Stimulated activated effector memory CD8-positive, alpha-beta T cell treated with anti-CD3 and anti-CD28 coated beads, Interleukin-12 subunit alpha, Interleukin-12 subunit beta, amount 100 ng/mL, for 72 hours (primary cell): Measurements from ENCODE around the gene ITIH3.
A peak's percentile ranks its signal among the peaks of the same experiment; 100 is the strongest.

ENCODE experiments used
- ATAC-seq: fragments of 150-1000 bp; cut with Tn5 transposase; 2 replicates; pipeline ENCODE4 v1.10.0; 2021
- DNase-seq, 2 donors: peaks; one replicate each; pipeline ENCODE4 v3.0.0; 2021 to 2022; ENCODE audit warnings: low spot score in 2 of 2
- H3K27ac Mint-ChIP-seq: one replicate; pipeline ENCODE4 v1.8.0; 2022; ENCODE audit warnings: mild to moderate bottlenecking, mixed read lengths
- H3K36me3 Mint-ChIP-seq: one replicate; pipeline ENCODE4 v1.8.0; 2022; ENCODE audit warnings: mild to moderate bottlenecking, mixed read lengths
- H3K4me1 Mint-ChIP-seq: one replicate; pipeline ENCODE4 v1.8.0; 2022; ENCODE audit warnings: mixed read lengths
- H3K4me3 Mint-ChIP-seq: one replicate; pipeline ENCODE4 v1.8.0; 2022; ENCODE audit warnings: mild to moderate bottlenecking, mixed read lengths
- H3K9me3 Mint-ChIP-seq: one replicate; pipeline ENCODE4 v1.8.0; 2022; ENCODE audit warnings: mixed read lengths

ITIH3 gene

GRCh38 chr3:52777127-52777958 lies 17.3 kb upstream of the ITIH3 start, which contains the start of gene ITIH1:
Gene ITIH1 (plus strand): TSS chr3:52777599. CDS start chr3:52777616, 17 bp downstream.
- H3K27ac Mint-ChIP-seq = peak within 1 kb of the TSS; percentile 27
- ATAC-seq = no peak
- H3K4me3 Mint-ChIP-seq = no peak within 1 kb of the TSS

GRCh38 chr3:52777959-52778805 lies 16.4 kb upstream of the ITIH3 start:
- no peak for ATAC-seq
- H3K9me3 Mint-ChIP-seq = no peaks in the 10 kb centered on the region
- no peak overlapping the region for H3K4me3 Mint-ChIP-seq
- peaks cover 6% of the 10 kb centered on the region for H3K4me1 Mint-ChIP-seq
- no peaks in the 10 kb centered on the region for H3K36me3 Mint-ChIP-seq
- H3K27ac Mint-ChIP-seq = peak overlapping the region; percentile 23
- DNase-seq = no peak

More at GRCh38 chr3:52777127-52777958, 17.3 kb upstream of the ITIH3 start, which contains the start of gene ITIH1:
- Mint-ChIP-seq H3K4me1 (peaks cover 6% of the 10 kb centered on the region), H3K36me3 (no peaks in the 10 kb centered on the region), H3K9me3 (no peaks in the 10 kb centered on the region)
- DNase-seq = no peak

DNA sequence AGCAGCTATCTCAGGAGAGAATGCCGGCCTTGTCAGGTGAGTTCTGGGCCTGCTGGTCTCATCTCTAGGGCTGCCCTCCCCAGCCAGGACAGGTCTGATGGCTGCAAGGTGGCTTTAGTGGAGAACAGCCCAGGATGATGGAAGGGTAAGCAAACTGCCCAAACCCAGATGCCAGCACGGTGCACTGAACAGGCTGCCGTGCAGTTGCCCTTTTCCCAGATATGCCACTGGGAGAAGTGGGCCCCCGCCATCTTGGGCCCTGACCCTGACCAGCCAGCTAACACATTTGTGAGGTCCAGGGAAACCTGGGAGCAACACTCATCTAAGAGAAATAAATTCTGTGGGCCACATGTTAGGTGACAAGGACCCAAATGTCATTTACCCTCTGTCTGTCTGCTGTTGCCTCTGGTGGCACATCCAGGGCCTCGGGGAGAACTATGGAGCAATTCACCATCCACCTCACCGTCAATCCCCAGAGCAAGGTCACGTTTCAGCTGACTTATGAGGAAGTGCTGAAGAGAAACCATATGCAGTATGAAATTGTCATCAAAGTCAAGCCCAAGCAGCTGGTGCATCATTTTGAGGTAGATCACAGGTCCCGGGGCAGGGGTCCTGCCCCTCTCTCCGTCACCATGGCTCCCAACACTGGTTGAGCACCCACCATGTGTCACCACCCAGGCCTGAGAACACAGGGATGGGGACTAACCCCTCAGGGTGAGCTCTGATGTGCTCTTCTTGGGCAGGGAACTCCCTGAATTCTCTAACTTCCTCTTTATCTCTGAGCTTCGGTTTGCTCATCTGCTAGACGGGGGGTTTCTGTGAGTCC lies 15.4 kb upstream of the ITIH3 start:
- peak overlapping the region; percentile 23 for H3K27ac Mint-ChIP-seq
- no peak overlapping the region for H3K4me3 Mint-ChIP-seq
- peaks cover 6% of the 10 kb centered on the region for H3K4me1 Mint-ChIP-seq
- H3K9me3 Mint-ChIP-seq = no peaks in the 10 kb centered on the region
- H3K36me3 Mint-ChIP-seq = no peaks in the 10 kb centered on the region
- DNase-seq = no peak
- ATAC-seq = no peak

DNA sequence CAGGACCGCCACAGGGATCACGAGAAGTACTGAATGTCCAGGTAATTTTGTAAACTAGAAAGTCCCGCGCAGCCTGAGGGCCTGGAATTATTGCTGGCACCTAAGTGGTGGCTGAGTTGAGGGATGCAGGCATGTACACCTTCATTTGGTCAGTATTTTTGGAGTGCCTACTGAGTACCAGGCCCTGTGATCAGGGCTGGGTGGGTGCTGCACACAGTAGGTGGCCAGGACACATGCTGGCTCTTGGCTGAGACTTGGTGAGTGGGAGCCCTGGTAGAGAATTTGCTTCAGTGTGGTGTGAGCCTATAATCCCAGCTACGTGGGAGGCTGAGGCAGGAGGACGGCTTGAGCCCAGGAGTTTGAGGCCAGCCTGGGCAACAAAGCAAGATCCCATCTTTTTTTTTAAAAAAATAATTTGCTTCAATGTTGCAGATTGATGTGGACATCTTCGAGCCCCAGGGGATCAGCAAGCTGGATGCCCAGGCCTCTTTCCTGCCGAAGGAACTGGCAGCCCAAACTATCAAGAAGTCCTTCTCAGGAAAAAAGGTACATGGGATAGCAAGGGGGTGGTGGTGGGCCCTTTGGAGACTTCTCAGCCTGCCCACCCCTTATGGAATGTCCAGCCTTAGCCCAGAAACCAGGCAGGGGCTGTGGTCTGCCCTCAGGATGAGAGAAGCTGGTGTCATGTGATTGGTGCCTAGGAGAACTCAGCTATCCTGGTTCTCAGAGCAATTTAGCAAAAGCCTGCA lies 14.6 kb upstream of the ITIH3 start:
- Mint-ChIP-seq H3K4me3 (no peak overlapping the region), H3K36me3 (no peaks in the 10 kb centered on the region), H3K9me3 (no peaks in the 10 kb centered on the region), H3K4me1 (peaks cover 6% of the 10 kb centered on the region), H3K27ac (no peak overlapping the region)
- DNase-seq (no peak), ATAC-seq (no peak)

- DNase-seq (no peak), ATAC-seq (peak; percentile 47)
- H3K9me3 Mint-ChIP-seq = no peaks in the 10 kb centered on the region
- H3K4me3 Mint-ChIP-seq = no peak overlapping the region
- peaks cover 6% of the 10 kb centered on the region for H3K4me1 Mint-ChIP-seq
- no peaks in the 10 kb centered on the region for H3K36me3 Mint-ChIP-seq
- no peak overlapping the region for H3K27ac Mint-ChIP-seq
Observed at GRCh38 chr3:52781741-52782140, 12.9 kb upstream of the ITIH3 start.

- ATAC-seq = no peak
- Mint-ChIP-seq H3K4me1 (peaks cover 11% of the 10 kb centered on the region), H3K27ac (no peak overlapping the region), H3K9me3 (no peaks in the 10 kb centered on the region), H3K4me3 (no peak overlapping the region), H3K36me3 (no peaks in the 10 kb centered on the region)
- no peak for DNase-seq
Observed at GRCh38 chr3:52782412-52783210, 12.0 kb upstream of the ITIH3 start.

GRCh38 chr3:52783211-52783555 lies 11.4 kb upstream of the ITIH3 start:
- ATAC-seq (no peak), DNase-seq (no peak)
- Mint-ChIP-seq H3K9me3 (no peaks in the 10 kb centered on the region), H3K4me1 (peaks cover 11% of the 10 kb centered on the region), H3K27ac (no peak overlapping the region), H3K36me3 (no peaks in the 10 kb centered on the region), H3K4me3 (no peak overlapping the region)

GRCh38 chr3:52784021-52784621 lies 10.5 kb upstream of the ITIH3 start:
- Mint-ChIP-seq H3K4me1 (peaks cover 11% of the 10 kb centered on the region), H3K9me3 (no peaks in the 10 kb centered on the region)
- ATAC-seq = no peak

GRCh38 chr3:52784931-52785590 lies 9.5 kb upstream of the ITIH3 start:
- DNase-seq (no peak), ATAC-seq (no peak)
- H3K9me3 Mint-ChIP-seq = no peaks in the 10 kb centered on the region

More at GRCh38 chr3:52784021-52784621, 10.5 kb upstream of the ITIH3 start:
- Mint-ChIP-seq H3K4me3 (no peak overlapping the region), H3K36me3 (no peaks in the 10 kb centered on the region), H3K27ac (no peak overlapping the region)
- no peak for DNase-seq

GRCh38 chr3:52786330-52787215 lies 8.0 kb upstream of the ITIH3 start:
- ATAC-seq (no peak), DNase-seq (no peak)
- H3K4me3 Mint-ChIP-seq = no peak overlapping the region
- peaks cover 11% of the 10 kb centered on the region for H3K4me1 Mint-ChIP-seq
- no peaks in the 10 kb centered on the region for H3K9me3 Mint-ChIP-seq
- no peak overlapping the region for H3K27ac Mint-ChIP-seq
- no peaks in the 10 kb centered on the region for H3K36me3 Mint-ChIP-seq

More at GRCh38 chr3:52784931-52785590, 9.5 kb upstream of the ITIH3 start:
- no peak overlapping the region for H3K4me3 Mint-ChIP-seq
- no peaks in the 10 kb centered on the region for H3K36me3 Mint-ChIP-seq
- peaks cover 11% of the 10 kb centered on the region for H3K4me1 Mint-ChIP-seq
- H3K27ac Mint-ChIP-seq = no peak overlapping the region

- DNase-seq (no peak), ATAC-seq (no peak)
- H3K9me3 Mint-ChIP-seq = no peaks in the 10 kb centered on the region
- H3K4me3 Mint-ChIP-seq = no peak overlapping the region
- no peak overlapping the region for H3K27ac Mint-ChIP-seq
- H3K4me1 Mint-ChIP-seq = peaks cover 5% of the 10 kb centered on the region
- H3K36me3 Mint-ChIP-seq = no peaks in the 10 kb centered on the region
Observed at GRCh38 chr3:52787246-52787645, 7.3 kb upstream of the ITIH3 start.
